ENCODE measurements around the gene SYPL1.

Gene SYPL1

GRCh38 chr7:106112118-106112971, at the start of gene SYPL1:
TSS of gene SYPL1 (minus strand) at chr7:106112312. CDS start at chr7:106112208, 104 bp downstream.
- TF ChIP-seq CTCF (IDR thresholded peaks at IDR 0.05; ENCODE audit: control extremely low read depth, extremely low read depth, low read depth, missing control alignments): no peak
- ChIA-PET POLR2A (interaction anchor here (0.5 to 1.0 kb wide), 4 partner anchors 41 to 1601 kb away, joined by 3 to 8 read pairs (median 4); no protein-coding TSS in a partner anchor), CTCF (interaction anchor here (0.7 to 3.5 kb wide), 15 partner anchors 9 to 55 kb away, joined by 3 to 16 read pairs (median 4); no protein-coding TSS in a partner anchor)
- peak; percentile 93 for DNase-seq (ENCODE audit: extremely low spot score)

- DNase-seq (ENCODE audit: extremely low spot score): no peak
- ChIA-PET CTCF (interaction anchor here (1.0 to 9.6 kb wide), 20 partner anchors 10 to 498 kb away, joined by 3 to 163 read pairs (median 7); partner anchors contain the start of gene SYPL1), POLR2A (no interaction called here)
- TF ChIP-seq CTCF (IDR thresholded peaks at IDR 0.05; ENCODE audit: control extremely low read depth, extremely low read depth, low read depth, missing control alignments): no peak
These were observed 42.9 kb upstream of the SYPL1 start for GRCh38 chr7:106155027-106155426.

GRCh38 chr7:106153891-106154449, 41.9 kb upstream of the SYPL1 start:
- DNase-seq (ENCODE audit: extremely low spot score): peak; percentile 81
- CTCF ChIA-PET: interaction anchor here (0.7 to 9.6 kb wide), 41 partner anchors 10 to 503 kb away, joined by 3 to 163 read pairs (median 4); partner anchors contain the start of gene SYPL1
- peak; percentile 94 for TF ChIP-seq CTCF (IDR thresholded peaks at IDR 0.05; ENCODE audit: control extremely low read depth, extremely low read depth, low read depth, missing control alignments)
- POLR2A ChIA-PET: interaction anchor here (0.8 kb wide), 1 partner anchor 18 kb away, joined by 4 read pairs; no protein-coding TSS in a partner anchor

- POLR2A ChIA-PET: no interaction called here
- CTCF ChIA-PET: interaction anchor here (0.7 to 9.6 kb wide), 8 partner anchors 13 to 309 kb away, joined by 3 to 163 read pairs (median 23); no protein-coding TSS in a partner anchor
- TF ChIP-seq CTCF (IDR thresholded peaks at IDR 0.05; ENCODE audit: control extremely low read depth, extremely low read depth, low read depth, missing control alignments): no peak
- DNase-seq (ENCODE audit: extremely low spot score): no peak
These were observed 40.2 kb upstream of the SYPL1 start for GRCh38 chr7:106152313-106152665.

- TF ChIP-seq CTCF (IDR thresholded peaks at IDR 0.05; ENCODE audit: control extremely low read depth, extremely low read depth, low read depth, missing control alignments): no peak
- ChIA-PET CTCF (interaction anchor here (0.7 to 9.6 kb wide), 9 partner anchors 14 to 309 kb away, joined by 3 to 163 read pairs (median 22); no protein-coding TSS in a partner anchor), POLR2A (no interaction called here)
- DNase-seq (ENCODE audit: extremely low spot score): no peak
These were observed 39.6 kb upstream of the SYPL1 start for GRCh38 chr7:106151459-106152312.

Data from GM10248 (cell line).